NT2/D1 (cell line): ENCODE data around the gene MEIS2.

Source experiments
- DNase-seq: peaks from one replicate; pipeline ENCODE4 v3.0.0-alpha.2; 2011; ENCODE audit warnings: low read depth, low spot score
- H3K27me3 ChIP-seq: 2 replicates; pipeline ENCODE4 v1.6.0; 2011; ENCODE audit warnings: mild to moderate bottlenecking; ENCODE audit not compliant: insufficient read length, insufficient read depth
- H3K36me3 ChIP-seq: 2 replicates; pipeline ENCODE4 v1.6.1; 2011; ENCODE audit warnings: mild to moderate bottlenecking, low read length, mixed read lengths; ENCODE audit not compliant: insufficient read depth, insufficient read length
- H3K4me1 ChIP-seq: 2 replicates; pipeline ENCODE4 v1.5.1; 2011; ENCODE audit not compliant: insufficient read depth, insufficient read length
- H3K4me3 ChIP-seq: 2 replicates; pipeline ENCODE4 v1.5.1; 2011; ENCODE audit warnings: low read depth; ENCODE audit not compliant: insufficient read length
- H3K9ac ChIP-seq: 2 replicates; pipeline ENCODE4 v1.6.0; 2011; ENCODE audit warnings: low read depth; ENCODE audit not compliant: insufficient read length
- H3K9me3 ChIP-seq: 2 replicates; pipeline ENCODE4 v1.5.1; 2011; ENCODE audit warnings: mild to moderate bottlenecking, low read length; ENCODE audit not compliant: insufficient read depth
- SUZ12 ChIP-seq: IDR thresholded peaks from 2 replicates; pipeline ENCODE4 v1.6.1; 2011; ENCODE audit not compliant: insufficient read length, insufficient read depth; ENCODE audit errors: extremely low read depth
- YY1 ChIP-seq: IDR thresholded peaks from 2 replicates; pipeline ENCODE4 v1.6.1; 2011; ENCODE audit not compliant: insufficient read length, insufficient read depth
- ZNF274 ChIP-seq: IDR thresholded peaks from 2 replicates; pipeline ENCODE4 v1.6.1; 2011; ENCODE audit warnings: mild to moderate bottlenecking, low read depth, low read length

MEIS2 gene

DNA sequence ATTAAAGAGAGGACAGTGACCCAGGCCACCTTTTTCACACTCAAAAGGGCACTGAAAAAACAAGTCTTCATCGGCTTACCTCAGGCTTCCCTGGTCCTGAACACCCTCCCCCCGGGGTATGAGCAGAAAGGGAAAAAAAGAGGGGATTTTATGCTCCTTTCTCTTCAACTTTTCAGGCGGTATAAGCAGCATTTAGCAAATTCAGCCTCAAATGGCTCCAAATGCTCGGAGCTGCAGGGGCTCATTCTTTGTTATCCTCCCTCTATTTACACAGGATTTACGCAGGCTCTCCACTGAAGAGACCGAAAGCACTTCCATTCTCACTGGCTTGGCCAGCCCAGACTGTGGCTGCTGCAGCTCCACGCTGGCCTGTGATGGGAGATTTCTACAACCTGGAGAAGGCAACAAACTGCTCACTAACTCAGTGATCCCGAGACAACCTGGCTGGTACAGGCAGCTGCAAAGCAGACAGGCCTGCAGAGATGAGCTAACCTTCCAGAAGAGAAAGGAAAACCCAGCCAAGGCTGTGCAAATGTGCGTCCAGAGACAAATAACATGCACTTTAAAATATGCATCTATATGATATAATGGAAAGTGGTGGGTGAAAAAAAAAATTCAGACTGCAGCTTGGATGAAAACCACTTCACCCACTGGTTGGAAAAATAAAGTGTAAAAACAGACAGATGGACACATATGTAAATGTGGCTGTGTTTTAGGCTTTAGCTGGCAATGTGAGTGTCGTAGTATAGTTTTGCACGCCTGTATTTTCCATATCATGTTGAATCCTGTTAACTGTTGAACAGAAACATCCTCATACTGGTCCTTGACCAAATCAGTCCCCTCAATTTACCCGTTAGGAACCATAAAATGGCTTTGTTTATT lies 54.2 kb downstream of the MEIS2 start:
- Histone ChIP-seq H3K27me3 (no peaks in the 10 kb centered on the region), H3K4me3 (no peak overlapping the region), H3K4me1 (peaks cover 2% of the 10 kb centered on the region), H3K36me3 (no peaks in the 10 kb centered on the region), H3K9ac (peak overlapping the region; percentile 47), H3K9me3 (no peaks in the 10 kb centered on the region)
- DNase-seq: peak; percentile 66
- TF ChIP-seq SUZ12 (no peak), YY1 (no peak), ZNF274 (no peak)

DNA sequence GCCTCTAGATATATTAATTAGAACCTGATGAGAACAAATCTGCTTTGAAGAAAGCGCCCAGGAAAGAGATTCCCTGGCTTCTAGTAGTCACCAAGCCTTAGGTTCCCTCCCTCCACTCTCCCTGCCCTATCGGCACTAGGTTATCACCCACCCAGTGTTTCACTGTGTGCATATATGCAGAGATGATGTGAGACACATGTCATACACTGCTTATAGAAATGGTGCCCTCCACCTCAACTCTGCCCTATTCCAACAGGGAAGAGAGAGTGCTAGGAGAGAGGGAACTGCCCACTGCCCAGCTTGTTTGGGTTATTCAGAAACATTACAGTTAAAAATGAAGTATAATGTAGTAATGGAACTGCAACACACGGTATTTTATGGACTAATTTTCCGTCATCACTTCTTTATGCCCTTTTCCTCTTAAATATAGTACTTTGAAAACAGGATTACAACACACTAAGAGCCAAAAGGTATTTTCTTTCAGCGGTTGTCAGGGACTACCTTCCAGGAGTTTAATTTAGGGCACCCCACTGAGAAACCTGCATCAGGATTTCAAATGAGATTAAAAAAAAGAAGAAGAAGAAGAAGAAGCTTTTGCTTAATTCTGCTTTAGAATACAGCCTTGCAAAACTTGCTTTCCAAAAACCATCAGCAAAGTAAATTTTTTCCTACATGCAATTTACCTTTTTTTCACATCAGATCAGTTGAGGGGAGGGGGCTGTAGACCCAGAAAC lies 55.3 kb downstream of the MEIS2 start:
- Histone ChIP-seq H3K9ac (peak overlapping the region; percentile 38), H3K36me3 (no peaks in the 10 kb centered on the region), H3K9me3 (no peaks in the 10 kb centered on the region), H3K4me1 (peaks cover 2% of the 10 kb centered on the region), H3K27me3 (no peaks in the 10 kb centered on the region), H3K4me3 (no peak overlapping the region)
- TF ChIP-seq SUZ12: no peak
- TF ChIP-seq ZNF274: no peak
- no peak for TF ChIP-seq YY1
- no peak for DNase-seq

DNA sequence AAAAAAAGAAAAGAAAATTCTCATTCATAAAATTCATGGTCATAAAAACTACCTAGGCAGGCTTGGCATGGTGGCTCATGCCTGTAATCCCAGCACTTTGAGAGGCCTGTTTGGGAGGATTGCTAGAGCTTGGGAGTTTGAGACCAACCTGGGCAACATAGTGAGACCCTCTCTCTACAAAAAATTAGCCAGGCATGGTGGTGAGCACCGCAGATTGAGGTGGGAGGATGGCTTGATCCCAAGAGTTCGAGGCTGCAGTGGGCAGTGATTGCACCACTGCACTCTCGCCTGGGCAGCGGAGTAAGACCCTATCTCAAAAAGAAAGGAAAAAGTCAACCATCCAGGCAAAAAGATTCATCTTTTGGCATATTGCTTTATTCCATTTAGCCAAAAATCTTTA lies 58.5 kb downstream of the MEIS2 start:
- DNase-seq: no peak
- H3K9ac ChIP-seq: no peak overlapping the region
- peaks cover 2% of the 10 kb centered on the region for H3K4me1 ChIP-seq
- H3K27me3 ChIP-seq: no peaks in the 10 kb centered on the region
- H3K4me3 ChIP-seq: no peak overlapping the region
- no peaks in the 10 kb centered on the region for H3K36me3 ChIP-seq
- no peaks in the 10 kb centered on the region for H3K9me3 ChIP-seq
- TF ChIP-seq ZNF274 (no peak), YY1 (no peak), SUZ12 (no peak)

DNA sequence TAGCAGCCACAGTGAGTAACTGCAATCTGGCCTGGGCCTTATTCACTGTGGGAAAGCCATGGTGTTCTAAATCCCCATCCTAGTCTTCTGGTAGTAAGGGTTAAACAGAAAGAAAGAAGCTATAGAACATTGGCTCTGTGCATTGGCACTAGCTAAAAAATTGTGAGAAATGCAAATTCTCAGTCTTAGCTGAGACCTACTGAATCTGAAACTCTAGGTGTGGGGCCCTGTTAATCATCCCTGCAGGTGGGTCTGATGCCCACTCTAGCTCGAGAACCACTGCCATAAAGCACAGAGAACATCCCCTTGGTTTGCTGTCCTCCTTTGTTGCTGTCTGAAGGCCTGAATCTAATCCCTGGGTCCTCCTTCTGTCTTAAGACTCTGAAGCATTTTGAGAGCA lies 59.3 kb downstream of the MEIS2 start:
- Histone ChIP-seq H3K36me3 (no peaks in the 10 kb centered on the region), H3K4me1 (peaks cover 2% of the 10 kb centered on the region), H3K9ac (no peak overlapping the region), H3K9me3 (no peaks in the 10 kb centered on the region), H3K4me3 (no peak overlapping the region), H3K27me3 (no peaks in the 10 kb centered on the region)
- no peak for TF ChIP-seq ZNF274
- TF ChIP-seq YY1: no peak
- TF ChIP-seq SUZ12: no peak
- no peak for DNase-seq

DNA sequence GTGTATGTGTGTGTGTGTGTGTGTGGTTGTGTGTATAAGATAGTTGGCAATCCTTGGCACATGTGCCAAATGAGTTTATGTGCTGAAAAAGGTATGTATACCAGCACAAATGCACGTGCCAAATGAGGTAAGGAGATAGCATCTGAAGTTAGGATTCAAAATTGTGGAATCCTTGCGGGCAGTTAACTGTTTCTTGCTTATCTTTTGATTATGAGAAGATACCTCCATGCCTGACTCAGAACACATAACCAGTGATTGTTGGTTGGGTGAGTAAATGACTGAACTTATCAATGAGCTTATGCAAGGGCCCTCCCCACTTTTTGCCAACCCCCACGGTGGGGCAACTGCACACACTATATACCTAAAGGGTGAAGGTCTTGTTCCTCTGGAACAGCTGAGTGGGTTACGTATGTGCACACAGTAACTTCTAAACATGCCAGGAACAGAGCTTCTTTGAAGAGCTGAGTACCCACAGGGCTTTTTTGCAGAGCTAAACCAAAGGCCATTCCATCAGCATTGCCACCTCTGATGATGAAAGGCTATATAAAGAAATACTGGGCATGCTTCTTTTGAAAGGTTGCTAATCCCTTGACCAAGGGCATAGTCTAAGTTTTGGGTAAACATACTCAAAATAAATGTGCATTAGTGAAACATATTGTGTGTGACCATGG lies 60.1 kb downstream of the MEIS2 start:
- Histone ChIP-seq H3K9me3 (no peaks in the 10 kb centered on the region), H3K36me3 (no peaks in the 10 kb centered on the region), H3K9ac (no peak overlapping the region), H3K4me1 (peaks cover 2% of the 10 kb centered on the region), H3K4me3 (no peak overlapping the region), H3K27me3 (no peaks in the 10 kb centered on the region)
- TF ChIP-seq SUZ12 (no peak), YY1 (no peak), ZNF274 (no peak)
- DNase-seq: no peak

DNA sequence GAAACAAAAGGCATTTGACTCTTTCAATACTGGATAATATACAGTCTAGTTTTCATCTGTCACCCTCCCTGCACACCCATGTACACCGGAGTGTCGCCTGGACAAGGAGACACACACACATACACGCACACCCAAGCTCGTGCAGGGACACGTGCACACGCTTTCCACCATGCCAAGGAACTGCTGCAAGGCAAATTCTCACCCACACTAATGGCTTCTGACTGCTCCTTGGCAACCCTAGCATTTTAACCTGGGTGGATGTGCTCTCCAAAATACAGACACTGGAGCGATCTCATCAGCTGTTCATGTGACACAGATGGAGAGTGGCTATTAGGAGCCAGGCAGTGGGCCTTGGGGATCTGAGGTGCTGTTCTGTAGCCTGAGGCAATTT lies 61.6 kb downstream of the MEIS2 start:
- H3K4me3 ChIP-seq: no peak overlapping the region
- no peaks in the 10 kb centered on the region for H3K9me3 ChIP-seq
- no peak overlapping the region for H3K9ac ChIP-seq
- no peaks in the 10 kb centered on the region for H3K4me1 ChIP-seq
- no peaks in the 10 kb centered on the region for H3K27me3 ChIP-seq
- no peak for TF ChIP-seq ZNF274
- no peak for TF ChIP-seq YY1
- no peak for TF ChIP-seq SUZ12
- H3K36me3 ChIP-seq: no peaks in the 10 kb centered on the region
- DNase-seq: no peak
